A549 (cell line): ENCODE measurements around the gene TANGO2. TPM values are rescaled to one million over a fixed set of nuclear protein-coding genes. Genes with fewer than 3 reads are reported as not detected.

Experiments used
- ATAC-seq, 2 experiments: fragments of 200-7000 bp in 1 of 2; fragments of >200 bp in 1 of 2; cut with Nextera tagmentation in 1 of 2; cut with Tn5 transposase in 1 of 2; 3 replicates each; pipeline versions ENCODE4 v1.8.0 to v1.9.1; 2018 to 2020; ENCODE audit warnings: mild to moderate bottlenecking in 1 of 2, moderate library complexity in 1 of 2
- CTCF ChIA-PET: fragments of 300-600 bp; sonication (Branson Sonifier 250); formaldehyde crosslinking; extraction: SDS; loops from one replicate; lab custom pipeline; 2021; ENCODE audit warnings: antibody characterized with exemption, inconsistent platforms; lab: Yijun Ruan, JAX
- POLR2A ChIA-PET: fragments of 350-600 bp; formaldehyde crosslinking; extraction: SDS; loops from one replicate; lab custom pipeline; 2021; ENCODE audit warnings: antibody characterized with exemption, inconsistent platforms; lab: Yijun Ruan, JAX
- DNase-seq, 2 experiments: peaks; one replicate each; pipeline versions ENCODE4 v3.0.0 to v3.0.0-alpha.2; 2011 to 2016; ENCODE audit warnings: low read depth in 1 of 2, low spot score in 1 of 2
- FAIRE-seq: peaks from 2 replicates; lab custom pipeline; 2011; peaks lifted over from hg19 to GRCh38; lab: Jason Lieb, UNC
- H3K27ac ChIP-seq, 2 experiments: fragments of >200 bp; sonication (Bioruptor Twin); formaldehyde crosslinking; 3 replicates each; pipeline ENCODE4 v1.5.1; 2016 to 2017
- H3K4me1 ChIP-seq: fragments of >200 bp; sonication (Bioruptor Twin); formaldehyde crosslinking; 3 replicates; pipeline ENCODE4 v1.6.1; 2016
- H3K4me2 ChIP-seq: fragments of >200 bp; sonication (Bioruptor Twin); formaldehyde crosslinking; 3 replicates; pipeline ENCODE4 v1.6.1; 2016
- H3K4me3 ChIP-seq: fragments of >200 bp; sonication (Bioruptor Twin); formaldehyde crosslinking; 3 replicates; pipeline ENCODE4 v1.5.1; 2016
- H3K9me3 ChIP-seq: fragments of >200 bp; sonication (Bioruptor Twin); formaldehyde crosslinking; 3 replicates; pipeline ENCODE4 v1.6.1; 2016
- ATOH8 ChIP-seq: fragments of 250-450 bp; sonication (Bioruptor Pico); IDR thresholded peaks from 2 replicates; pipeline ENCODE4 v1.5.0; 2020; ENCODE audit warnings: low read depth, mild to moderate bottlenecking, moderate library complexity
- BHLHE40 ChIP-seq: IDR thresholded peaks from 2 replicates; pipeline ENCODE4 v1.6.1; 2012; ENCODE audit warnings: low read depth, low read length, inconsistent platforms
- CBX2 ChIP-seq: fragments of 200-600 bp; sonication (generic); IDR thresholded peaks from 2 replicates; pipeline ENCODE4 v1.6.1; 2016; ENCODE audit warnings: low read depth, mild to moderate bottlenecking, borderline replicate concordance
- EHMT2 ChIP-seq: fragments of 200-600 bp; sonication (generic); IDR thresholded peaks from 2 replicates; pipeline ENCODE4 v1.6.1; 2016; ENCODE audit warnings: antibody characterized with exemption, low read depth, mild to moderate bottlenecking, moderate library complexity
- EP300 ChIP-seq, 2 experiments: fragments of >200 bp; sonication (Bioruptor Twin); formaldehyde crosslinking; IDR thresholded peaks; 2 replicates in 1 of 2; 3 replicates in 1 of 2; pipeline ENCODE4 v1.6.1; 2016 to 2017
- ESRRA ChIP-seq: fragments of 150-350 bp; IDR thresholded peaks from 2 replicates; pipeline ENCODE4 v1.6.1; 2014; ENCODE audit warnings: mild to moderate bottlenecking, low read length, borderline replicate concordance
- HEYL ChIP-seq: fragments of 250-450 bp; sonication (Bioruptor Pico); IDR thresholded peaks from 2 replicates; pipeline ENCODE4 v1.8.0; 2021; ENCODE audit warnings: mild to moderate bottlenecking, moderate library complexity
- HOXA7 ChIP-seq: fragments of 250-450 bp; sonication (Bioruptor Pico); IDR thresholded peaks from 2 replicates; pipeline ENCODE4 v1.5.0; 2020; ENCODE audit warnings: mild to moderate bottlenecking, moderate library complexity
- MAFK ChIP-seq: fragments of 450-650 bp; IDR thresholded peaks from 2 replicates; pipeline ENCODE4 v1.6.1; 2014; ENCODE audit not compliant: partially characterized antibody
- MAX ChIP-seq: IDR thresholded peaks from 2 replicates; pipeline ENCODE4 v1.6.1; 2012
- NPAS2 ChIP-seq: fragments of 250-450 bp; sonication (Bioruptor Pico); IDR thresholded peaks from 2 replicates; pipeline ENCODE4 v1.8.0; 2022; ENCODE audit warnings: mild to moderate bottlenecking, moderate library complexity, borderline replicate concordance
- NR3C1 ChIP-seq: fragments of >200 bp; sonication (Bioruptor Twin); formaldehyde crosslinking; IDR thresholded peaks from 3 replicates; pipeline ENCODE4 v1.6.1; 2017
- RAD21 ChIP-seq, 2 experiments: fragments of >200 bp in 1 of 2; sonication (Bioruptor Twin) in 1 of 2; formaldehyde crosslinking in 1 of 2; IDR thresholded peaks in 1 of 2; conservative IDR thresholded peaks in 1 of 2; 2 replicates in 1 of 2; 3 replicates in 1 of 2; pipeline ENCODE4 v1.6.1; 2012 to 2018; ENCODE audit warnings: inconsistent platforms in 1 of 2
- RARB ChIP-seq: fragments of 250-450 bp; sonication (Bioruptor Pico); IDR thresholded peaks from 2 replicates; pipeline ENCODE4 v1.8.0; 2021; ENCODE audit warnings: mild to moderate bottlenecking, moderate library complexity
- RCOR1 ChIP-seq: fragments of 150-350 bp; IDR thresholded peaks from 2 replicates; pipeline ENCODE4 v1.6.1; 2014; ENCODE audit warnings: antibody characterized with exemption, low read length, low read depth
- RNF2 ChIP-seq: fragments of 200-600 bp; sonication (generic); IDR thresholded peaks from 2 replicates; pipeline ENCODE4 v1.6.1; 2016; ENCODE audit warnings: low read depth, mild to moderate bottlenecking, antibody characterized with exemption, moderate library complexity, borderline replicate concordance
- SREBF2 ChIP-seq: fragments of 450-650 bp; IDR thresholded peaks from 2 replicates; pipeline ENCODE4 v1.6.1; 2014; ENCODE audit warnings: mild to moderate bottlenecking, moderate library complexity
- USF2 ChIP-seq: fragments of 450-650 bp; IDR thresholded peaks from 2 replicates; pipeline ENCODE4 v1.6.1; 2014; ENCODE audit warnings: antibody characterized with exemption
- ZC3H11A ChIP-seq: fragments of 450-650 bp; IDR thresholded peaks from 2 replicates; pipeline ENCODE4 v1.6.1; 2014; ENCODE audit warnings: antibody characterized with exemption, mild to moderate bottlenecking
- WGBS: methylation state at CpG from one replicate; pipeline ENCODE4 v1.1.6; 2017; ENCODE audit errors: missing lambda C conversion rate; 5-methylcytosine and 5-hydroxymethylcytosine counted together
- polyA plus RNA-seq, 4 experiments: library from polyadenylated mRNA; depleted of rRNA in 3 of 4; stranded (reverse); fragments of >200 nt; fragmentation: RNase III in 1 of 4; extraction: RNeasy Plus Mini Kit Qiagen cat#74134 plus additional on column Dnase treatment in 1 of 4; gene quantifications; 2 replicates in 3 of 4; 3 replicates in 1 of 4; pipeline ENCODE4 v1.2.3, GENCODE V29; 2011 to 2017

The TANGO2 gene
- polyA plus RNA-seq, 2 of the 4 experiments (the other 2 are of a cell fraction), result 13.2 to 13.8 TPM

- ATAC-seq, result no peak
- Histone ChIP-seq H3K4me3 (no peak overlapping the region), H3K4me1 (no peaks in the 10 kb centered on the region), H3K9me3 (no peaks in the 10 kb centered on the region), H3K27ac (no peak overlapping the region), H3K4me2 (no peak overlapping the region)
- ChIA-PET CTCF (interaction anchor here (0.6 to 0.9 kb wide), 2 partner anchors 13 to 15 kb away, joined by 3 read pairs; no protein-coding TSS in a partner anchor), POLR2A (no interaction called here)
- no peak for FAIRE-seq
- DNase-seq, result no peak
- WGBS, result 91% methylated on average over 6 of the region's 7 CpGs
- TF ChIP-seq CBX2 (no peak), EP300 (IDR thresholded peaks at IDR 0.05) (no peak)
Measured at GRCh38 chr22:20068640-20069039, 47.7 kb downstream of the TANGO2 start.

- WGBS, result 92% methylated on average over 6 of the region's 7 CpGs
- POLR2A ChIA-PET, result interaction anchor here (1.0 kb wide), 1 partner anchor 10 kb away, joined by 4 read pairs; no protein-coding TSS in a partner anchor
- Histone ChIP-seq H3K4me2 (no peak overlapping the region), H3K27ac (no peak overlapping the region), H3K4me1 (no peaks in the 10 kb centered on the region), H3K9me3 (no peaks in the 10 kb centered on the region), H3K4me3 (no peak overlapping the region)
- DNase-seq (no peak), FAIRE-seq (no peak), ATAC-seq (no peak)
- TF ChIP-seq BHLHE40, result no peak
- no peak for TF ChIP-seq HOXA7 (CRISPR knock-in tag)
- no peak for TF ChIP-seq SREBF2
- TF ChIP-seq MAX, result no peak
- TF ChIP-seq NPAS2 (CRISPR knock-in tag), result no peak
- no peak for TF ChIP-seq ESRRA
- no peak for TF ChIP-seq MAFK
- no peak for TF ChIP-seq USF2
- no peak for TF ChIP-seq EHMT2
- TF ChIP-seq ZC3H11A, result no peak
- TF ChIP-seq RAD21 (conservative IDR thresholded peaks at IDR 0.05 in 1 of 2, IDR thresholded peaks at IDR 0.05 in 1 of 2), result no peak
- TF ChIP-seq NR3C1, result no peak
- no peak for TF ChIP-seq RARB (CRISPR knock-in tag)
- CTCF ChIA-PET, result interaction anchor here (0.6 to 0.9 kb wide), 3 partner anchors 14 to 31 kb away, joined by 3 to 5 read pairs (median 3); no protein-coding TSS in a partner anchor
Measured at GRCh38 chr22:20069331-20070042, 48.6 kb downstream of the TANGO2 start.

- Histone ChIP-seq H3K4me1 (no peaks in the 10 kb centered on the region), H3K27ac (no peak overlapping the region), H3K4me2 (no peak overlapping the region), H3K9me3 (no peaks in the 10 kb centered on the region), H3K4me3 (no peak overlapping the region)
- FAIRE-seq (no peak), ATAC-seq (no peak), DNase-seq (no peak)
- CTCF ChIA-PET, result no interaction called here
- WGBS, result 91% methylated on average over 8 of the region's 8 CpGs
- TF ChIP-seq ATOH8 (CRISPR knock-in tag) (no peak), HEYL (no peak), RNF2 (no peak), HOXA7 (CRISPR knock-in tag) (no peak), BHLHE40 (no peak), RCOR1 (no peak), NR3C1 (no peak)
- POLR2A ChIA-PET, result interaction anchor here (1.5 kb wide), 1 partner anchor 51 kb away, joined by 3 read pairs; the partner anchor contains the start of gene TANGO2
Measured at GRCh38 chr22:20071524-20071972, 50.6 kb downstream of the TANGO2 start.
